ENCODE data around the gene VAT1L.

GRCh38 chr16:77833921-77834634 is 45.7 kb downstream of the VAT1L start:
- no peak for TF ChIP-seq POLR2A (IDR thresholded peaks at IDR 0.05; ENCODE audit: low read length)
- no peak for TF ChIP-seq GATA1 (IDR thresholded peaks at IDR 0.05; ENCODE audit: low read depth, low read length)
